ENCODE results near the gene ST6GALNAC6. TPM values are rescaled to one million over a fixed set of nuclear protein-coding genes. Genes with fewer than 3 reads are reported as not detected.
A peak's percentile ranks its signal among the peaks of the same experiment; 100 is the strongest.

ST6GALNAC6 gene
- total and polyA plus RNA-seq, 10 of the 15 experiments (the other 5 are each of a cell fraction or from before 2014, with no cell fraction given): 0.40 to 27.0 (median 16.8) TPM

GRCh38 chr9:127919253-127919815 lies 19.9 kb upstream of the ST6GALNAC6 start (continued):
- no peak for TF ChIP-seq E4F1 (IDR thresholded peaks at IDR 0.05; ENCODE audit: borderline replicate concordance, partially characterized antibody)
- TF ChIP-seq HCFC1 (IDR thresholded peaks at IDR 0.05; ENCODE audit: low read length): no peak

- ChIA-PET POLR2A (interaction anchor here (0.6 to 6.9 kb wide), 3 partner anchors 16 to 340 kb away, joined by 3 to 166 read pairs (median 4); partner anchors contain the start of gene ST6GALNAC6), CTCF (interaction anchor here (0.6 to 9.9 kb wide), 13 partner anchors 14 to 257 kb away, joined by 3 to 91 read pairs (median 5); partner anchors contain the start of gene TOR2A), RAD21 (ENCODE audit: unreplicated experiment) (interaction anchor here (0.9 to 8.2 kb wide), 7 partner anchors 17 to 183 kb away, joined by 3 to 92 read pairs (median 9); partner anchors contain the start of genes ST6GALNAC6 and TOR2A), SMC1A (ENCODE audit: uncharacterized antibody, unreplicated experiment) (interaction anchor here (1.9 to 5.8 kb wide), 4 partner anchors 13 to 183 kb away, joined by 5 to 37 read pairs (median 28); partner anchors contain the start of genes ST6GALNAC6 and TOR2A)
- H3K79me2 ChIP-seq (ENCODE audit: control insufficient read depth, insufficient read depth, low read length): peaks cover 26% of the 10 kb centered on the region
- no peaks in the 10 kb centered on the region for H3K9me3 ChIP-seq (replicated peaks; ENCODE audit: control insufficient read depth, insufficient read depth, low read length)
- TF ChIP-seq CTCF (IDR thresholded peaks at IDR 0.05 in 2 of 3, conservative IDR thresholded peaks at IDR 0.05 in 1 of 3; ENCODE audit: control insufficient read depth in 2 of 3, extremely low read depth in 1 of 3, insufficient read depth in 1 of 3, low read depth in 3 of 3, low read length in 3 of 3) (peak; percentile 29 to 42 (median 30); a peak in 3 of 6 replicates), NBN (IDR thresholded peaks at IDR 0.05) (0 out of 2 replicates have a peak, but pooled peaks have one; percentile 6), RAD21 (IDR thresholded peaks at IDR 0.05; ENCODE audit: insufficient read depth, low read depth, low read length) (peak; percentile 30; the same call in 1 of the 2 replicates), MAX (IDR thresholded peaks at IDR 0.05; ENCODE audit: low read depth, low read length) (no peak)
- H3K27ac ChIP-seq (ENCODE audit: control insufficient read depth, insufficient read depth): peak overlapping the region; percentile 26
- FAIRE-seq (no peak), DNase-seq (ENCODE audit: low read depth, low spot score) (no peak), ATAC-seq (peak; percentile 8; the same call in 2 of the 3 replicates)
- H2AFZ ChIP-seq (ENCODE audit: control insufficient read depth, low read depth, low read length): no peak overlapping the region
- H3K4me1 ChIP-seq (ENCODE audit: control insufficient read depth, insufficient read depth, low read length): peaks cover 26% of the 10 kb centered on the region
- in situ Hi-C loops (cut with MboI) (loop anchor here (5.0 kb wide), 1 partner anchor 326 kb away; no protein-coding TSS in a partner anchor), intact Hi-C loops (cut with micrococcal nuclease; ENCODE audit: unreplicated experiment) (loop anchor here (2.0 to 5.0 kb wide), 4 partner anchors 36 to 414 kb away; partner anchors contain the start of genes FPGS, PTRH1 and TTC16)
- BruUV-seq (replicated peaks): no TSS peak
- no peak overlapping the region for H3K4me3 ChIP-seq
- no peaks in the 10 kb centered on the region for H3K27me3 ChIP-seq (replicated peaks in 1 of 2; ENCODE audit: control insufficient read depth in 2 of 2, insufficient read depth in 2 of 2, low read length in 1 of 2)
- H3K36me3 ChIP-seq (ENCODE audit: control insufficient read depth in 2 of 2, insufficient read depth in 2 of 2, low read length in 1 of 2): peaks cover 0 to 1% of the 10 kb centered on the region in 2 experiments; a peak in 1 of 4 replicates
- WGBS (ENCODE audit: insufficient coverage, insufficient replicate concordance, low lambda C conversion rate, missing lambda C conversion rate): 90% methylated on average over 8 of the region's 8 CpGs
- no peaks in the 10 kb centered on the region for H4K20me1 ChIP-seq (ENCODE audit: control insufficient read depth, insufficient read depth)
- no peak overlapping the region; the same call in 1 of the 2 replicates for H3K9ac ChIP-seq (ENCODE audit: control insufficient read depth, insufficient read depth, low read length)
- peak overlapping the region; percentile 47; the same call in 1 of the 2 replicates for H3K4me2 ChIP-seq (ENCODE audit: control insufficient read depth, insufficient read depth)
These were observed 19.0 kb upstream of the ST6GALNAC6 start for GRCh38 chr9:127918183-127919107.

Data from GM12878 (cell line).